Measurements from ENCODE around the gene TMOD4.

GRCh38 chr1:151137789-151138188 lies 38.0 kb downstream of the TMOD4 start:
- TF ChIP-seq, protein P1, sequence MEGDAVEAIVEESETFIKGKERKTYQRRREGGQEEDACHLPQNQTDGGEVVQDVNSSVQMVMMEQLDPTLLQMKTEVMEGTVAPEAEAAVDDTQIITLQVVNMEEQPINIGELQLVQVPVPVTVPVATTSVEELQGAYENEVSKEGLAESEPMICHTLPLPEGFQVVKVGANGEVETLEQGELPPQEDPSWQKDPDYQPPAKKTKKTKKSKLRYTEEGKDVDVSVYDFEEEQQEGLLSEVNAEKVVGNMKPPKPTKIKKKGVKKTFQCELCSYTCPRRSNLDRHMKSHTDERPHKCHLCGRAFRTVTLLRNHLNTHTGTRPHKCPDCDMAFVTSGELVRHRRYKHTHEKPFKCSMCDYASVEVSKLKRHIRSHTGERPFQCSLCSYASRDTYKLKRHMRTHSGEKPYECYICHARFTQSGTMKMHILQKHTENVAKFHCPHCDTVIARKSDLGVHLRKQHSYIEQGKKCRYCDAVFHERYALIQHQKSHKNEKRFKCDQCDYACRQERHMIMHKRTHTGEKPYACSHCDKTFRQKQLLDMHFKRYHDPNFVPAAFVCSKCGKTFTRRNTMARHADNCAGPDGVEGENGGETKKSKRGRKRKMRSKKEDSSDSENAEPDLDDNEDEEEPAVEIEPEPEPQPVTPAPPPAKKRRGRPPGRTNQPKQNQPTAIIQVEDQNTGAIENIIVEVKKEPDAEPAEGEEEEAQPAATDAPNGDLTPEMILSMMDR (IDR thresholded peaks at IDR 0.05): no peak
- TF ChIP-seq POLR2A (IDR thresholded peaks at IDR 0.05): no peak
- TF ChIP-seq POLR2AphosphoS5 (IDR thresholded peaks at IDR 0.05): no peak
- TF ChIP-seq EP300 (IDR thresholded peaks at IDR 0.05): no peak
